Putamen (tissue), 1 donor: ENCODE data around the gene SKI.
A peak's percentile ranks its signal among the peaks of the same experiment; 100 is the strongest.

Source experiments
- DNase-seq: peaks from one replicate; pipeline ENCODE4 v3.0.0-alpha.2; 2016; ENCODE audit warnings: low spot score

Gene SKI

DNA sequence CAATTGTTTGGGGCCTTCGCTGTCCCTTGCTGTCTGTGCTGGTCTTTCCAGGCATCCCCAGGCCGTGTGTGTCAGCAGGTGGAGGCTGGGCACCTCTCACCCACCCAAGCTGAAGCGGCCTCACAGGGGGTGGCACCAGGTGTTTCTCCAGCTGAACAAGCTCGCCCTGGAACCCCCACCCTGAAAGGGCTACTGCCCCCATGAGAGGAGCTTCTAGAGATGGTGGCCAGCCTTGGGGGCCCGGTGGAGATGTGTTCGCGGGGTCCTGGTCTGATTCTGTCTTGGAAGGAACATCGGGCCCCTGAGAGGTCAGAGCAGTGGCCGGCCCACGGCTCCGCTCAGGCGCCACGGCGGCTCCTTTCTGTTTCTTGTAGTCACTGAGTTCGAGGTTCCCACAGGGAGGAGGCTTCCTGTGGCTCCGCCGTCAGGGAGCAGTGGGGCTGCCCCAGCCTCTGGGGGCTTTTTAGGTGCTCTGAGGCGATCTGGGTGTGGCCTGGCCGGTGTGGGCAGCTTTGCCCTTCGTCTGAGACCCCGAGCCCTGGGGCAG is 46.9 kb downstream of the SKI start:
- no peak for DNase-seq

DNA sequence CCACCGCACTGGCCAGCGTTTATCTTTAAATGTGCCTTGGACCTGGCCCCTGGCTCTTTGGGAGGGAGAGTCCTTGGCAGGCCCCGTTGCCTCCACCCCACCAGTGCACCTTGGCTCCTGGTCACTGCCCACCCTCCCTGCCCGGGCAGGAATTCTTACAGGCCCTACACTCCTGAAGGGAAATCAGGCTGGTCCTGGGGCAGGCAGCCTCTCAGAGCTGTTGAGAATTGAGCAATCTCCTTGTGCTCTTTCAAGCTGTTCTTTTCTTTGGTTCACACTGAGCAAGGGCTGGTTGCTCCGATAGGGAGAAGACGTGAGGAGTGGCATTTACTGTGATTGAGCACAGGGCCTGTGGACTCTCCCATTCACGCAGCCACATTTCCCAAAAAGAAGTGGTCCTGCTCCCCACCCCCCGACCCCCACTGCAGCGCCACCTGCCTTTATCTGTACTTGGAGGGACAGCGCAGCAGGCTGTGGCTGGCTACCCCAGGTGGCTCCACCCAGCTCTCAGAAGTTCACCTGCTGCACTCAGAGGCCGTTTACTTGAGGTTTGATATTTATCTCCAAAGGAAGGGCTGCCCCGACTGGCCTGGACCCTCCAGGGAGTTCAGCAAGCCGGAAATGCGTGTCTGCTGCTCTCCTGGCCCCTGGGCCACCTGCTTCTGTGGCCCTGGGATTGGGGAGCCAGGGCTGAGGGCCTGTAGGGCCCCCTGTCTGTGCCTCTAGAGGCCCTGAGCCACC is 47.8 kb downstream of the SKI start:
- no peak for DNase-seq

GRCh38 chr1:2276803-2277580 is 48.9 kb downstream of the SKI start:
- no peak for DNase-seq

DNA sequence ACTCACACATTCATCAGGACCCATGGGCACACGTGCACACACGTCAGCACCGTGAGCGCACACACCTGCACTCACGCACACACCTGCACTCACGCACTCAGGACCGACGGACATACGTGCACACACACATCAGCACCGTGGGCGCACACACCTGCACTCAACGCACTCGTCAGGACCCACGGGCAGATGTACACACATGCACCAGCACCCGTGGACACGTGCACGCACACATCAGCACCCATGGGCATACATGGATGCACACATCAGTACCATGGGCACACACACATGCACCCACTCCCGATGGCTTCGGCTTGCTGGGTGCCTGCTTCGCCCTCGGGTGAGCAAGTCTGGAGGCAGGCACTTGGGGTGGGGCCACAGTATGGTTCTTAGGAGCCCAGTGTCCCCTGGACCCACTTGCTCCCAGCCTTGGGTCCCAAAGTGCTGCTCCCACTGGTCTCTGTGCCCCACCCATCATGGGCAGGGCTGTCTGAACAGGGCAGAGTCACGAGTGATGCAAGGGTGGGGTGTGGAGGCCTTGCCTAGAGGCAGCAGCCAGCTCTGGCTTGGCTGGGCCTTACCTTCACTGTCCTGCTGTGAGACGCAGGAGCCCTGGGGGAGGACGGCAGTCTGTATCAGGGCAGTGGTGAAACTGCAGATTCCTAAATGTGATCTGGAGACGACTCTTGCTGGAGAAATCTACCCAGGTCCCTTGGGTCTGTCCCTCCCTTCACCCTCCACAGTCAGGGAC is 49.8 kb downstream of the SKI start:
- DNase-seq = no peak

GRCh38 chr1:2278591-2279209 is 50.6 kb downstream of the SKI start:
- no peak for DNase-seq

DNA sequence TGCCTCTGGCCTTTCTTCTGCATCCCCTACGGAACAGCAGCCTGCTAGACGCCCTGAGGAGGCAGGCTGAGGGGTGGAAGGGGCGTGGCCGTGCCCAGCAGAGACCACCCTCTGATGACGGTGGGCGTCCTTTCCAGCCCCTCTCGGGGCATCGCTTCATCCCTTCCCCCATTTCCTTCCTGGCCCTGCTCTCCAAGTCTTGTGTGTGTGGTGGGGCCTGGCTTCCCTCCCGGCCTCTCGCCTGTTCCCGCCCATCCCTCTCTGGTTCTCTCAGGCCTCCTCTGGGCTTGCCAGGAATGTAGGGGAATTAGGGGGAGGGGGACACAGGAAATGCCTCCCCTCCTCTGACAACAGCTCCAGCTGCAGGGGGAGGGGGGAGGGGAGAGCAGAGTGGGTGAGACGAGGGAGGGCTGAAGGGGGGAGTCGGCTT is 51.1 kb downstream of the SKI start:
- DNase-seq = no peak

DNA sequence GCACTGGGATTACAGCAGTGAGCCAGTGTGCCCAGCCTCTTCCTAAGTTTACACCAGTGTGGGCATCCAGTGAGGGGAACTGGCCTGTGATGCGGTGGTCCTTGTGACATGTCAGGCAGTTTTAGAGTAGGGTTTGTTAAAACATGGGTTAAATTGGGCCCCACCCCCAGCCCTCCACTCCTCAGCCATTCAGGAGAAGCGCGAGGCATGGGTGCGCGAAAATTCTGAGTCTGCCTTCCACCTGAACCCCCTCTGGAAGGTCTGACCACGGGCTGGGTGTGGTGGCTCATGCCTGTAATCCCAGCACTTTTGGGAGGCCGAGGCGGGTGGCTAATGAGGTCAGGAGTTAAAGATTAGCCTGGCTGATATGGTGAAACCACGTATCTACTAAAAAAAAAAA is 51.7 kb downstream of the SKI start:
- DNase-seq = no peak

- DNase-seq = no peak
These were observed 54.6 kb downstream of the SKI start for GRCh38 chr1:2282556-2283270.

DNA sequence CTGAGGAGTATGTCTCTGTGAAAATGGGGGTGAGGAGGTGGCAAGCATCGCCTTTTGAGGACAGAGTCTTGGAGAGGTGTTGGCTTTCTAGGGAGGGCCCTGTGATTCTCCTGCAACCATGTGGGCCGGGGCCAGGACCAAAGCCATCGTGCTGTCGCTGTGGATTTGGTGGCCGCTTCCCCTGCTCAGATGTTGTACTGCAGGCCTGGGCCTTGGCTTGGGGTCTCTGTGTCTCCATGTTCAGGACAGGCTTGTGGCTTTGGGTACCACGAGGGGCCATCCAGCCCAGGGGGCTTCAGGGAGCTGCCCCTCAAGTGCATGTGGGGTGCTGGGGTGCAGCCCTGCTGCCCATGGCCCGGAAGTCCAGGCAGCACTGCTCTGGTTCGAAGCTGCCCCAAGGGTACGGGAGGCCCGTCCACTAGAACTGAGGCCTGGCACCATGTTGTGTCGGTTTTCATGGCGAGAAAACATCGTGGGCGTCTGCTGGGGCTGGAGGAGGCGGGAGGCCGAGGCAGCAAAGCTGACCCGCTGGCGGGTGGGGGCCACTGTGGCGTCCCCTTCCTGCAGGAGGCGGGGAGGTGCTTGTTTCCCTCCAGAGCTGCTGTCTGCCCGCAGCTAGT is 55.4 kb downstream of the SKI start:
- no peak for DNase-seq

DNA sequence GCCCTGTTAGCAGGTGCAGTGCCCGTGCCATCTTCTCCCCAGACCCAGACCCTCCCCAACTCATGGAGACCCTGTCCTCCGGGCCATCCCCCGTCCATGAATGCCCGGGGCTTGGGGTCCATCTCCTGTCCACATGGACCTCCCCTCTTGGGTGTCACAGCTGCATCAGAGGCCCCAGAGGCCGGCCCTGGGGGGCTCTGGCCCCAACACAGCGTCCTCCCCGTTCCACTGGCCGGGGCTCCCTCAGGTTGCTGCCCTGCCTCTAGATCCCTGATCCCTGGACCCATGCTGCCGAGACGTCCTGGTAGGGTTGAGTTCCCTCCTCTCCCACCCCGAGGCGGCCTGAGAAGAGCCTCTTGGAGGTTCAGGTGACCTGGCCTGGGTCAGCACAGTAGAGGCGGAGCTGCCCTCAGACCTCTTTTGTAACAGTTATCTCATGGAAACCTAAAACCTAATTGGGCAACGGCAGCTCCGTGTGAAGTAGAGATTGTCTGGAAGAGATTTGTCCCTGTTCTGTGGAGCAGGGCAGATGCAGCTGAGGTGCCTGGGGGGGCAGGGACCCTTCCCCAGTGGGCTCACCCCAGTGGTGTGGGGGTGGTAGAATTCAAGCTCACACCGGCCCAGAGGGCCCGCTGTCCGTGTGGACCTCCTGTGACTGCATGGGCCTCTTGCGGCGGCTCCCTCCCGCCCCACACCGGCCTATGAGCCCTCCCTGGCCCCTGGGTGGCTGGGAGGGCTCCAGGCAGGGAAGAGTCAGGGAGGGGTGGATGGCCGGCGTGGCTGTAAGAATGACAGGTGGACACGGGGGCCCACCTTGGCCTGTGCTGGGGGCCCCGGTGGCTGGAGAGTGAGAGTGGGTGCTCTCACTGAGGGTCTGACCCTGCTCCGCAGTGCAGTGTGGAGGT is 56.1 kb downstream of the SKI start:
- no peak for DNase-seq

DNA sequence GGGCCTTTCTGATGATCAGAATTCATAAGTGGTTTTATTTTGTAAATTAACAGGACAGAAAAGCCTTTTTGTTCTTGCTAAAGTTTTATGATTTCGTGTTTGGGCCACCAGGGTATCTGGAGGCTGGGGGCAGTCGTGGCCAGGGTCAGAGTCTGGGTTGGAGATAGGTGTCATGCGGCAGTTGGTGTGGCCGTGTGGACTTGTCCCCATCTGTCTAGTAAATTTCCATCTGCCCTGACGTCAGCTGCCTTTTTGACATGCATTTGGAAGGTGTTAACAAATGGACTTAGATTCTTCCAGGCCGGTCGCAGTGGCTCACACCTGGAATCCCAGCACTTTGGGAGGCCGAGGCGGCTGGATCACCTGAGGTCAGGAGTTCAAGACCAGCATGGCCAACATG is 56.8 kb downstream of the SKI start:
- no peak for DNase-seq

DNA sequence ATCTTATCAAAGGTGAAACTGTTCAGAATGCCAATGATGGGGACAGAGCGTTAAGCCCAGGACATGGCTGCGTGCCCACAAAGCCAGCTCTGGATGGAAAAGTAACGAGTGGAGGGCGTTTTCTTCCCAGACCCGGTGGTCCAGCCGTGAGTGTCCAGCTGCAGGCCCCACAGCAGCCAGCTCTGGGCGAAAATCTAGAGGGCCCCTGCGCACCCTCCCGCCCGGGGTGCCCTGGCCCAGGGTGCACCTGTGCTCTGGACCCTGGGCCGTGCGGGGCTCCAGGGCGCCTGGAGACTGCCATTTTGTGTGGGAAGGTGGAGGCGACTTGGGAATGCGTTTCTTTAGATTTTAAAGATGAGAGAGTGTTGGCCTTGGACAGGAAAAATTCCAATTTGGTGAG is 58.8 kb downstream of the SKI start:
- DNase-seq = no peak

GRCh38 chr1:2287649-2288048 is 59.5 kb downstream of the SKI start:
- no peak for DNase-seq

DNA sequence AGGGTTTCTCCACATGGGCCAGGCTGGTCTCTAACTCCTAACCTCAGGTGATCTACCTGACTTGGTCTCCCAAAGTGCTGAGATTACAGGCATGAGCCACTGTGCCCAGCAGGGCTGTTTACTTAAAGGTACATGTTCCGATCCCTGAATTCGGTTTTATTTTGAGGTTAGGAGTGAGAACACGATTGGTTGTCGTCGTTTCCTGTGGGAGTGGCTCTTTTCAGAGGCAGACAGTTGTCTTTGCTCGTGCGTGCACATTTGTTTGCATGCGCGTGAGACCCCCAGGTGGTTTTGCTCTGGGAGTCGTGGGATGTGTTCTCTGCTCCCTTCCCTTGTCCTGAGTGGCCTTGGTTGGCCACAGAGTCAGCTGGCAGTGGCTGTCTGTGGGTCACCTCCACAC is 60.2 kb downstream of the SKI start:
- DNase-seq = no peak

DNA sequence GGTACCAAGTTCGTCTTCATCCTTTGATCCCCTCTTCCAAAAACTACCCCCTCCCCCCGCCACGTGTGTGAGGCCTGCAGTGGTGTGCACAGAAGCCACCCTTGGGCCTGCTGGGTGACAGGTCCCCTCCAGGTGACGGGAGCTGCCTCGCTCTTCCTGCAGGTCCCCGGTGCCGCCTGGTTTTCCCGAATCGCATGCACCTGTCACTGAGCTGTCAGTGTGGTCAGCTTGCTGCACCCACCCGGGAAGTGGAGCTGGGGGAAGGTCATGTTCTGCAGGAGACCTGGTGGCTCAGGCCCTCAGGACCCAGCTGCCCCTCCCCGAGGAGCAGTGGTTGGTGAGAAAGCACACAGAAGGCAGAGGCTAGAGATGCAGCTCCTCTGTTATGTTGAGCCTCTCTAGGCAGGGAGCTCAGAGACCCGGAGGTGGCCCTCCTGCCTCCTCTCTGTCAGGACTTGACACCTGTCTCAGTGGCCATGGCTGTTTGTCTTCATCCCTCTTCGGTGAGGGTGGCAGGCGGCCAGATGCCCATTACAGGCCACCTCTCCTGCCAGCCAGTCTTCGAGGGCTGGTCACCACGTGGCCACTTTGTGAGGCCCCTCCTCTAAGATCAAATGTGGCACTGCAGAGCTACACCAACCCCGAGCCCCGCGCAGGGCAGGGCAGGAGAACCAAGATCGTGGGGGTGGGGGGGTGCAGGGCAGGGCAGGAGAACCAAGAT is 60.9 kb downstream of the SKI start:
- no peak for DNase-seq

DNA sequence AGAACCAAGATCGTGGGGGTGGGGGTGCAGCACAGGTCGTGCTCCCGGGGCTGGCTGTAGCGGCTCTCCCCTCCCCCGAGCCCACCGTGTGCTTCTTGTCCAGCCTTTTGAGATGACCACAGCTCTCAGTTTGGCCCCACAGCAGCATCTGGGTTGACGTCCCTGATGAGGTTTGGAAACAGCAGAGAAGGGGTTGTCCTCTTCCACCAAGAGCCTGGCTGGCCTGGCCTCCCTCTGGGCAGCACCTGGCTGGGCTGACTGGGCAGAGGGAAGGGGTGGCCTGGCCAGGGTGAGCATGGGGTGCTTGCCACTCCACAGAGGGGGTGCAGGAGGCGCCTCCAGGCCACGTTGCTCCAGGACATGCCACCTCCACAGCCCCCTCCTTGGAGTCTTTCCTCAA is 61.5 kb downstream of the SKI start:
- DNase-seq = no peak

DNA sequence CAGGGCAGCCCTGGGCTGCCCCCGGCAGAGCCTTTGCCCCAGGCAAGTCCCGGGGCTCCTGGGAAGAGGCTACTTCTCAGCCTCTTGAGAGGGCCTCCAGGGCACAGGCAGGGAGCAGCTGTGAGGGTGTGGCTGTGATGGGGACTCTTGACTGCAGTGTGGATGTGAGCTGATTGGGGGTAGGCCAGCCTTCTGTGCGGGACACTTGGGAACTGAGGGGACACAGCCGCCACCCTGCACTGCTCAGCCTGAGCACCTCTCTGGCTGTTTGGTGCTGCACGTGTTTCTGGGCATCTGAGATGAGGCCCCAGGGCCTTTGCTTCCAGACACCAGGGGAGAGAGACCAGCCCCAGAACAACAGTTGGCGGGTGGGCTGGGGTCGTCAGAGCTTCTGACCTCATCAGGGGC is 62.1 kb downstream of the SKI start:
- DNase-seq = no peak

- DNase-seq = peak; percentile 55
These were observed 62.7 kb downstream of the SKI start for GRCh38 chr1:2290595-2291510.
